ENCODE measurements around the gene NHLRC2. TPM values are rescaled to one million over a fixed set of nuclear protein-coding genes. Genes with fewer than 3 reads are reported as not detected.
"Not testable (repeated sequence)": the region's sequence is repeated elsewhere in the genome, so short reads cannot be mapped to it uniquely, and the experiment has no call there.

Gene NHLRC2
- total RNA-seq, 2 experiments from 2014 or later, result 4.6 TPM

GRCh38 chr10:113937756-113938155 lies 83.3 kb downstream of the NHLRC2 start:
- Histone ChIP-seq H3K4me1 (ENCODE audit: insufficient read depth, low read length) (no peaks in the 10 kb centered on the region), H3K27ac (ENCODE audit: low read depth in 1 of 2, low read length in 2 of 2) (no peak overlapping the region), H3K36me3 (ENCODE audit: insufficient read depth, low read length) (no peaks in the 10 kb centered on the region), H3K9me3 (ENCODE audit: control insufficient read depth in 1 of 2, insufficient read depth in 1 of 2, low read length in 2 of 2) (peaks cover 0 to 6% of the 10 kb centered on the region in 2 experiments), H3K4me3 (ENCODE audit: low read length) (no peak overlapping the region), H3K27me3 (ENCODE audit: control insufficient read depth in 1 of 2, insufficient read depth in 2 of 2, low read length in 2 of 2) (no peaks in the 10 kb centered on the region)
- ATAC-seq (ENCODE audit: poor library complexity) (no peak), DNase-seq (no peak)
- no peak overlapping the region for H3K27ac Mint-ChIP-seq
- no peak for TF ChIP-seq CTCF (IDR thresholded peaks at IDR 0.05)
- H3K9me3 Mint-ChIP-seq, result no peaks in the 10 kb centered on the region
- no peaks in the 10 kb centered on the region for H3K4me1 Mint-ChIP-seq (ENCODE audit: low read depth)
- intact Hi-C loops (cut with DNase I, micrococcal nuclease), result no loop called here
- ChIA-PET POLR2A (no interaction called here), CTCF (no interaction called here)
- no peak overlapping the region for H3K4me3 Mint-ChIP-seq
- H3K27me3 Mint-ChIP-seq, result no peaks in the 10 kb centered on the region
- no peaks in the 10 kb centered on the region for H3K36me3 Mint-ChIP-seq (ENCODE audit: low read depth)

DNA sequence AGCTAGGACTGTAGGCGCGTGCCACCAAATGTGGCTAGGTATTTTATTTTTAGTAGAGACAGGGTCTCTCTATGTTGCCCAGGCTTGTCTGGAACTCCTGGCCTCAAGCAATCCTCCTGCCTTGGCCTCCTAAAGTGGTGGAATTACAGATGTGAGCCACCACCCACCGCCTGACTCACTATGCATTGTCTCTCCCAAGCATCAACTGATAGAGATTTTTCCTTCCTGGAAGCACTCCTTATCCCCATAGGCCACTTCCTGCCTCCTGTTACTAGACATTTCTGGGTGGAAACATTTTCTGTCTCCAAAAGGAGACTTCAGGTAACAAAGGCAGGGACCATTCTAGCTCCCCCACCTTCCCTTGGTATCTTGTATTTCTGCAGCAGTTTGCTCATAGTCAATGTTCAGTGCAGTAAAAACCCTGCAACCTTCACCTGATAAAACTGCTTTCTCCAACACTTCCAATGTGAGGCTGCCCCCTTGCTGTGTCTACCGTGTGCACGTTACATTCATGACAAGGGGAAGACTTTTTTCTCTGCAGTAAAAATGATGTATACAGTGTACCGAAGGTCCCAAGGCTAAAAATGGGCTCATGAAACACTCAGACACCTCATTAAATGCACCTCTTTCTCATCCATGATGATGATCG lies 84.9 kb downstream of the NHLRC2 start:
- H3K36me3 Mint-ChIP-seq (ENCODE audit: low read depth), result no peaks in the 10 kb centered on the region
- Histone ChIP-seq H3K4me3 (ENCODE audit: low read length) (no peak overlapping the region), H3K36me3 (ENCODE audit: insufficient read depth, low read length) (no peaks in the 10 kb centered on the region), H3K27me3 (ENCODE audit: control insufficient read depth in 1 of 2, insufficient read depth in 2 of 2, low read length in 2 of 2) (no peaks in the 10 kb centered on the region), H3K9me3 (ENCODE audit: control insufficient read depth in 1 of 2, insufficient read depth in 1 of 2, low read length in 2 of 2) (peaks cover 0 to 6% of the 10 kb centered on the region in 2 experiments), H3K27ac (ENCODE audit: low read depth in 1 of 2, low read length in 2 of 2) (no peak overlapping the region), H3K4me1 (ENCODE audit: insufficient read depth, low read length) (no peaks in the 10 kb centered on the region)
- H3K4me3 Mint-ChIP-seq, result no peak overlapping the region
- no peak for DNase-seq
- H3K4me1 Mint-ChIP-seq (ENCODE audit: low read depth), result no peaks in the 10 kb centered on the region
- ChIA-PET CTCF (no interaction called here), POLR2A (no interaction called here)
- intact Hi-C loops (cut with DNase I, micrococcal nuclease), result no loop called here
- no peak overlapping the region for H3K27ac Mint-ChIP-seq
- no peaks in the 10 kb centered on the region for H3K27me3 Mint-ChIP-seq
- ATAC-seq (ENCODE audit: poor library complexity), result no peak
- no peaks in the 10 kb centered on the region for H3K9me3 Mint-ChIP-seq
- no peak for TF ChIP-seq CTCF (IDR thresholded peaks at IDR 0.05)

- CTCF ChIA-PET, result no interaction called here
- H3K36me3 Mint-ChIP-seq (ENCODE audit: low read depth), result no peaks in the 10 kb centered on the region
Measured at GRCh38 chr10:113941140-113941539, 86.7 kb downstream of the NHLRC2 start.

DNA sequence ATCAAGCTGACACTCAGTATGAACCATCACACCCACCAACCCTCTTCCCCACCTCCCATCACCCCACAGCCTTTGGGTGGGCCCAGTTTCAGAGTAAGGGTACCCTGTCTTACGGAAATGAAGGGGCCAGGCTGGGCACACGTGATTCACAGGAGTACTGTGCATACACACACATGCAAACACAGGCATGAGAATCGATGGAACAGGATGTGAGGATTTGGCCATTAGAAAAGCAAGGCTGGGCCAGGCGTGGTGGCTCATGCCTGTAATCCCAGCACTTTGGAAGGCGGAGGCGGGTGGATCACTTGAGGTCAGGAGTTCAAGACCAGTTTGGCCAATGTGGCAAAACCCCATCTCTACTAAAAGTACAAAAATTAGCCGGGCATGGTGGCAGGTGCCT lies 88.7 kb downstream of the NHLRC2 start:
- H3K27ac Mint-ChIP-seq; H3K9me3 Mint-ChIP-seq; H3K9me3 ChIP-seq (ENCODE audit: control insufficient read depth in 1 of 2, insufficient read depth in 1 of 2, low read length in 2 of 2); H3K4me3 Mint-ChIP-seq; DNase-seq; CTCF ChIA-PET; H3K36me3 ChIP-seq (ENCODE audit: insufficient read depth, low read length); H3K27ac ChIP-seq (ENCODE audit: low read depth in 1 of 2, low read length in 2 of 2); H3K27me3 ChIP-seq (ENCODE audit: control insufficient read depth in 1 of 2, insufficient read depth in 2 of 2, low read length in 2 of 2); H3K36me3 Mint-ChIP-seq (ENCODE audit: low read depth); POLR2A ChIA-PET; H3K27me3 Mint-ChIP-seq; H3K4me1 Mint-ChIP-seq (ENCODE audit: low read depth); ATAC-seq (ENCODE audit: poor library complexity); H3K4me1 ChIP-seq (ENCODE audit: insufficient read depth, low read length); H3K4me3 ChIP-seq (ENCODE audit: low read length): not testable (repeated sequence)
- intact Hi-C loops (cut with DNase I, micrococcal nuclease), result loop anchor here in 1 of 2 experiments (5.0 kb wide), 1 partner anchor 34 kb away; no protein-coding TSS in a partner anchor

More at GRCh38 chr10:113941140-113941539, 86.7 kb downstream of the NHLRC2 start:
- POLR2A ChIA-PET, result no interaction called here
- no peak overlapping the region for H3K4me3 Mint-ChIP-seq
- no peaks in the 10 kb centered on the region for H3K27me3 Mint-ChIP-seq
- H3K27ac Mint-ChIP-seq, result no peak overlapping the region
- ATAC-seq (ENCODE audit: poor library complexity), result no peak
- H3K4me1 Mint-ChIP-seq (ENCODE audit: low read depth), result no peaks in the 10 kb centered on the region
- TF ChIP-seq CTCF (IDR thresholded peaks at IDR 0.05), result no peak
- Histone ChIP-seq H3K4me3 (ENCODE audit: low read length) (no peak overlapping the region), H3K27me3 (ENCODE audit: control insufficient read depth in 1 of 2, insufficient read depth in 2 of 2, low read length in 2 of 2) (no peaks in the 10 kb centered on the region), H3K9me3 (ENCODE audit: control insufficient read depth in 1 of 2, insufficient read depth in 1 of 2, low read length in 2 of 2) (peaks cover 0 to 4% of the 10 kb centered on the region in 2 experiments), H3K4me1 (ENCODE audit: insufficient read depth, low read length) (no peaks in the 10 kb centered on the region), H3K27ac (ENCODE audit: low read depth in 1 of 2, low read length in 2 of 2) (no peak overlapping the region), H3K36me3 (ENCODE audit: insufficient read depth, low read length) (no peaks in the 10 kb centered on the region)
- no peak for DNase-seq
- intact Hi-C loops (cut with DNase I, micrococcal nuclease), result loop anchor here in 1 of 2 experiments (5.0 kb wide), 1 partner anchor 36 kb away; no protein-coding TSS in a partner anchor
- H3K9me3 Mint-ChIP-seq, result no peaks in the 10 kb centered on the region
